Measurements from ENCODE around the gene TJP1. TPM values are rescaled to one million over a fixed set of nuclear protein-coding genes. Genes with fewer than 3 reads are reported as not detected.

TJP1 gene
- total and polyA plus RNA-seq, 2 donors (not counting 1 experiment from before 2014, with no cell fraction given), result 0.10 TPM; not detected in 1

DNA sequence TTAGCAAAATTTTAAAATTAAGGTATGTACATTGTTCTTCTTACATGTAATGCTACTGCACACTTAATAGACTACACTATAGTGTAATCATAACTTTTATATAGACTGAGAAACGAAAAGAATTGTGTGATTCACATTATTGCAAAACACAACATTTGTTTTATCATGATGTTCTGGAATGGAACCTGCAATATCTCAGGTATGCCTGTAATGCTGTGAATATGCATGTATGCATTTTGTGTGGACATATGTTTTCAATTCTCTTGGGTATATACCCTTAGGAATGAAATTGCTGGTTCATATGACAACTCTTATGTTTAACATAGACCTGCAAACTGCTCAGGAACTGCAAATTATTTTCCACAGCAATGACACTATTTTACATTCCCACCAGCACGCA lies 38.6 kb upstream of the TJP1 start:
- WGBS (ENCODE audit: insufficient coverage), result no CpG with 5 or more reads among the region's 2 CpGs
- Histone ChIP-seq H4K20me1 (ENCODE audit: control insufficient read depth, insufficient read depth, low read length, poor library complexity, severe bottlenecking) (no peaks in the 10 kb centered on the region), H3K27me3 (replicated peaks in 1 of 4; ENCODE audit: control extremely low read depth in 1 of 4, control insufficient read depth in 3 of 4, insufficient read depth in 4 of 4, low read length in 3 of 4) (no peaks in the 10 kb centered on the region), H3K4me2 (replicated peaks; ENCODE audit: low read depth, low read length, poor library complexity, severe bottlenecking) (no peak overlapping the region), H2AFZ (ENCODE audit: insufficient read depth, low read depth, low read length, poor library complexity, severe bottlenecking) (no peak overlapping the region), H3K4me3 (ENCODE audit: control extremely low read depth in 1 of 5, extremely low read depth in 1 of 5, insufficient read depth in 1 of 5, low read depth in 2 of 5, low read length in 4 of 5) (no peak overlapping the region), H3K36me3 (replicated peaks in 1 of 2; ENCODE audit: control extremely low read depth in 1 of 2, control insufficient read depth in 1 of 2, extremely low read depth in 1 of 2, insufficient read depth in 2 of 2, low read length in 1 of 2) (no peaks in the 10 kb centered on the region), H3K79me2 (ENCODE audit: control insufficient read depth, insufficient read depth, low read length) (no peaks in the 10 kb centered on the region), H3K4me1 (ENCODE audit: control insufficient read depth in 2 of 2, insufficient read depth in 2 of 2, low read length in 2 of 2) (no peaks in the 10 kb centered on the region), H3K27ac (ENCODE audit: low read length in 2 of 2) (no peak overlapping the region), H3K9me3 (ENCODE audit: control extremely low read depth in 1 of 3, control insufficient read depth in 2 of 3, insufficient read depth in 1 of 3, low read length in 2 of 3) (peaks cover 0 to 4% (median 0%) of the 10 kb centered on the region in 3 donors), H3K9ac (ENCODE audit: low read length) (no peak overlapping the region)
- no peak overlapping the region for H3K27ac Mint-ChIP-seq
- DNase-seq, result no peak
- H3K4me1 Mint-ChIP-seq, result no peaks in the 10 kb centered on the region
- no peak overlapping the region for H3K4me3 Mint-ChIP-seq
- TF ChIP-seq, protein P1, sequence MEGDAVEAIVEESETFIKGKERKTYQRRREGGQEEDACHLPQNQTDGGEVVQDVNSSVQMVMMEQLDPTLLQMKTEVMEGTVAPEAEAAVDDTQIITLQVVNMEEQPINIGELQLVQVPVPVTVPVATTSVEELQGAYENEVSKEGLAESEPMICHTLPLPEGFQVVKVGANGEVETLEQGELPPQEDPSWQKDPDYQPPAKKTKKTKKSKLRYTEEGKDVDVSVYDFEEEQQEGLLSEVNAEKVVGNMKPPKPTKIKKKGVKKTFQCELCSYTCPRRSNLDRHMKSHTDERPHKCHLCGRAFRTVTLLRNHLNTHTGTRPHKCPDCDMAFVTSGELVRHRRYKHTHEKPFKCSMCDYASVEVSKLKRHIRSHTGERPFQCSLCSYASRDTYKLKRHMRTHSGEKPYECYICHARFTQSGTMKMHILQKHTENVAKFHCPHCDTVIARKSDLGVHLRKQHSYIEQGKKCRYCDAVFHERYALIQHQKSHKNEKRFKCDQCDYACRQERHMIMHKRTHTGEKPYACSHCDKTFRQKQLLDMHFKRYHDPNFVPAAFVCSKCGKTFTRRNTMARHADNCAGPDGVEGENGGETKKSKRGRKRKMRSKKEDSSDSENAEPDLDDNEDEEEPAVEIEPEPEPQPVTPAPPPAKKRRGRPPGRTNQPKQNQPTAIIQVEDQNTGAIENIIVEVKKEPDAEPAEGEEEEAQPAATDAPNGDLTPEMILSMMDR (IDR thresholded peaks at IDR 0.05), result no peak
- TF ChIP-seq EZH2 (IDR thresholded peaks at IDR 0.05; ENCODE audit: borderline replicate concordance, insufficient read depth, low read depth, low read length, poor library complexity, severe bottlenecking), result no peak
- CTCF ChIA-PET, result no interaction called here
- ATAC-seq (ENCODE audit: low read depth), result no peak
- intact Hi-C loops (cut with micrococcal nuclease), result no loop called here
- H3K9me3 Mint-ChIP-seq (ENCODE audit: insufficient read depth), result no peaks in the 10 kb centered on the region
- POLR2A ChIA-PET, result no interaction called here
- peaks cover 13% of the 10 kb centered on the region for H3K27me3 Mint-ChIP-seq

DNA sequence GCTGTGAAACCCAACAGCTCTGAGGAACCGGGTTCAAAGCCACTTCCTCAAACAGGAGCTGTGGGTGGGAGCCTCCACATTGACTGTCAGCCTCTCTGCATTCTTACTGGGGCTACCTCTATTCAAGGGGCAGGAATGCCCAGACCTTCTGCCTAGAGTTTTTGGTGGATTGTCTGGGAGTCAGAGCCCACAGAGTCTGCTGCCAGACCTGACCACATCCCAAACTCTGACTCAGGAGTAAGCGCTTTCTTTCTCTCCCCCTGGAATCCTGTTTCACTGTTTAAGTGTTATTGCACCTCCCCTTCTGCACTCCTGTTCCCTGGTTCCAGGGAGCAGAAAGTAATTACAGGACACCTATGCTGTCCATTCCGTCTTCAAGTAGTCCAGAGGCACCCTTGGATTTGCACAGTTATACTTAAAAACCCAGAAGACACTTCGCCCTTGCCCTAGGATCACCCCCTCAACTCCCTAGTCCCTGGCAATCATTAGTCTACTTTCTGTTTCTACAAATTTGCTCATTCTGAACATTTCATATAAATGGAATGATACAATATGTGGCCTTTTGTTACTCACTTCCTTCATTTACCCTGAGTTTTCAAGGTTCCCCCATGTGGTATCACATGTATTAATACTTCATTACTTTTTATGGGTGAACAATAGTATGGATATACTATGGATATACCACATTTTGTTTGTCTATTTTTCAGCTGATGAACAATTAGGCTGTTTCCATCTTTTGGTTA lies 37.9 kb upstream of the TJP1 start:
- H3K4me3 Mint-ChIP-seq, result no peak overlapping the region
- POLR2A ChIA-PET, result no interaction called here

More for the DNA sequence above, 37.9 kb upstream of the TJP1 start:
- Histone ChIP-seq H3K27ac (ENCODE audit: low read length in 2 of 2) (no peak overlapping the region), H4K20me1 (ENCODE audit: control insufficient read depth, insufficient read depth, low read length, poor library complexity, severe bottlenecking) (no peaks in the 10 kb centered on the region), H3K9ac (ENCODE audit: low read length) (no peak overlapping the region), H3K79me2 (ENCODE audit: control insufficient read depth, insufficient read depth, low read length) (no peaks in the 10 kb centered on the region), H2AFZ (ENCODE audit: insufficient read depth, low read depth, low read length, poor library complexity, severe bottlenecking) (no peak overlapping the region), H3K4me2 (replicated peaks; ENCODE audit: low read depth, low read length, poor library complexity, severe bottlenecking) (no peak overlapping the region), H3K4me1 (ENCODE audit: control insufficient read depth in 2 of 2, insufficient read depth in 2 of 2, low read length in 2 of 2) (no peaks in the 10 kb centered on the region), H3K9me3 (ENCODE audit: control extremely low read depth in 1 of 3, control insufficient read depth in 2 of 3, insufficient read depth in 1 of 3, low read length in 2 of 3) (peaks cover 0 to 4% (median 0%) of the 10 kb centered on the region in 3 donors), H3K36me3 (replicated peaks in 1 of 2; ENCODE audit: control extremely low read depth in 1 of 2, control insufficient read depth in 1 of 2, extremely low read depth in 1 of 2, insufficient read depth in 2 of 2, low read length in 1 of 2) (no peaks in the 10 kb centered on the region), H3K4me3 (ENCODE audit: control extremely low read depth in 1 of 5, extremely low read depth in 1 of 5, insufficient read depth in 1 of 5, low read depth in 2 of 5, low read length in 4 of 5) (no peak overlapping the region), H3K27me3 (replicated peaks in 1 of 4; ENCODE audit: control extremely low read depth in 1 of 4, control insufficient read depth in 3 of 4, insufficient read depth in 4 of 4, low read length in 3 of 4) (no peaks in the 10 kb centered on the region)
- intact Hi-C loops (cut with micrococcal nuclease), result no loop called here
- 66% methylated on average over 3 of the region's 4 CpGs for WGBS (ENCODE audit: insufficient coverage)
- ATAC-seq (ENCODE audit: low read depth) (no peak), DNase-seq (no peak)
- TF ChIP-seq, protein P1 (IDR thresholded peaks at IDR 0.05), result no peak
- TF ChIP-seq EZH2 (IDR thresholded peaks at IDR 0.05; ENCODE audit: borderline replicate concordance, insufficient read depth, low read depth, low read length, poor library complexity, severe bottlenecking), result no peak
- H3K27ac Mint-ChIP-seq, result no peak overlapping the region
- H3K27me3 Mint-ChIP-seq, result peaks cover 10% of the 10 kb centered on the region
- H3K9me3 Mint-ChIP-seq (ENCODE audit: insufficient read depth), result no peaks in the 10 kb centered on the region
- no peaks in the 10 kb centered on the region for H3K4me1 Mint-ChIP-seq
- CTCF ChIA-PET, result no interaction called here

Measured in B cell (primary cell).